HL-60 (cell line): ENCODE measurements around the gene ATP10B.
"Not testable (repeated sequence)": the region's sequence is repeated elsewhere in the genome, so short reads cannot be mapped to it uniquely, and the experiment has no call there.

Experiments used
- DNase-seq, 2 experiments: peaks; one replicate each; pipeline ENCODE4 v3.0.0-alpha.2; 2010 to 2020; ENCODE audit warnings: low read depth in 1 of 2, low spot score in 1 of 2
- H3K27ac ChIP-seq: fragments of 250-450 bp; sonication (Bioruptor Pico); replicated peaks from 2 replicates; pipeline ENCODE4 v1.5.1; 2020; ENCODE audit warnings: mild to moderate bottlenecking, moderate library complexity
- H3K27me3 ChIP-seq: fragments of 250-450 bp; sonication (Bioruptor Pico); 2 replicates; pipeline ENCODE4 v1.5.1; 2021; ENCODE audit warnings: mild to moderate bottlenecking, moderate library complexity; ENCODE audit not compliant: insufficient read depth, poor library complexity, severe bottlenecking
- H3K4me3 ChIP-seq: replicated peaks from 2 replicates; pipeline ENCODE4 v1.5.1; 2011; ENCODE audit warnings: mild to moderate bottlenecking, control low read depth, low read length; ENCODE audit not compliant: insufficient read depth
- CTCF ChIP-seq: IDR thresholded peaks from one replicate; pipeline ENCODE4 v1.5.1; 2011; ENCODE audit warnings: low read length, control low read depth, inconsistent platforms; ENCODE audit not compliant: insufficient read depth
- GABPA ChIP-seq: IDR thresholded peaks from 2 replicates; pipeline ENCODE4 v1.6.1; 2012; ENCODE audit warnings: low read depth
- POLR2AphosphoS5 ChIP-seq: IDR thresholded peaks from 2 replicates; pipeline ENCODE4 v1.6.1; 2012; ENCODE audit warnings: low read depth
- REST ChIP-seq: IDR thresholded peaks from 2 replicates; pipeline ENCODE4 v1.6.1; 2012; ENCODE audit warnings: low read depth; ENCODE audit not compliant: insufficient replicate concordance
- SPI1 ChIP-seq: IDR thresholded peaks from 2 replicates; pipeline ENCODE4 v1.6.1; 2012; ENCODE audit warnings: low read depth, mild to moderate bottlenecking, borderline replicate concordance

The ATP10B gene

GRCh38 chr5:160727296-160727997 is 124.6 kb downstream of the ATP10B start:
- DNase-seq, result no peak
- Histone ChIP-seq H3K4me3 (no peak overlapping the region), H3K27ac (no peak overlapping the region), H3K27me3 (no peaks in the 10 kb centered on the region)
- no peak for TF ChIP-seq SPI1
- TF ChIP-seq CTCF, result no peak
- TF ChIP-seq GABPA, result no peak
- TF ChIP-seq REST, result no peak
- no peak for TF ChIP-seq POLR2AphosphoS5

GRCh38 chr5:160726721-160727120 is 125.3 kb downstream of the ATP10B start:
- H3K27me3 ChIP-seq, result no peaks in the 10 kb centered on the region
- TF ChIP-seq GABPA (no peak), CTCF (no peak), REST (no peak), SPI1 (no peak), POLR2AphosphoS5 (no peak)

GRCh38 chr5:160720822-160721221 is 131.2 kb downstream of the ATP10B start:
- no peak for DNase-seq
- TF ChIP-seq CTCF (no peak), POLR2AphosphoS5 (no peak), GABPA (no peak), REST (no peak), SPI1 (no peak)
- Histone ChIP-seq H3K4me3 (no peak overlapping the region), H3K27me3 (no peaks in the 10 kb centered on the region), H3K27ac (no peak overlapping the region)

More at GRCh38 chr5:160726721-160727120, 125.3 kb downstream of the ATP10B start:
- Histone ChIP-seq H3K27ac (no peak overlapping the region), H3K4me3 (no peak overlapping the region)
- no peak for DNase-seq

DNA sequence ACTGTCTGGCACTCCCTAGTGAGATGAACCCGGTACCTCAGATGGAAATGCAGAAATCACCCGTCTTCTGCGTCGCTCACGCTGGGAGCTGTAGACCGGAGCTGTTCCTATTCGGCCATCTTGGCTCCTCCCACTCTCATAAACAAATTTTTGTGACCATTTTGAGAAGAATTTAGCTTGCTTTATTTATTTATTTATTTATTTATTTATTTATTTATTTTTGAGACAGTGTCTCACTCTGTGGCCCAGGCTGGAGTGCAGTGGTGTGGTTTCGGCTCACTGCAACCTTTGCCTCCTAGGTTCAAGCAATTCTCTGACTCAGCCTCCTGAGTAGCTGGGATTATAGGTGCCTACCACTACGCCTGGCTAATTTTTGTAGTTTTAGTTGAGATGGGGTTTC is 136.5 kb downstream of the ATP10B start:
- DNase-seq, H3K4me3 ChIP-seq, H3K27me3 ChIP-seq, H3K27ac ChIP-seq: not testable (repeated sequence)
